ENCODE data around the gene CAPZB. TPM values are rescaled to one million over a fixed set of nuclear protein-coding genes. Genes with fewer than 3 reads are reported as not detected.

The CAPZB gene
- total RNA-seq, 6 experiments from 2014 or later = 565 to 646 (median 603) TPM

- Mint-ChIP-seq H3K36me3 (ENCODE audit: low read depth) (peaks cover 48% of the 10 kb centered on the region), H3K4me1 (ENCODE audit: low read depth) (peaks cover 93% of the 10 kb centered on the region), H3K27me3 (ENCODE audit: insufficient read depth) (peaks cover 7% of the 10 kb centered on the region), H3K27ac (peak overlapping the region; percentile 31), H3K9me3 (no peaks in the 10 kb centered on the region), H3K4me3 (no peak overlapping the region)
- no peak for DNase-seq
- TF ChIP-seq CTCF (IDR thresholded peaks at IDR 0.05) = no peak
Observed at GRCh38 chr1:19401535-19401889, 83.8 kb downstream of the CAPZB start.

GRCh38 chr1:19400875-19401534, 84.3 kb downstream of the CAPZB start:
- Mint-ChIP-seq H3K4me3 (0 out of 2 replicates have a peak overlapping the region, but pooled peaks have one; percentile 7), H3K36me3 (ENCODE audit: low read depth) (peaks cover 48% of the 10 kb centered on the region), H3K27ac (peak overlapping the region; percentile 70), H3K27me3 (ENCODE audit: insufficient read depth) (peaks cover 7% of the 10 kb centered on the region), H3K9me3 (no peaks in the 10 kb centered on the region), H3K4me1 (ENCODE audit: low read depth) (peaks cover 93% of the 10 kb centered on the region)
- no peak for DNase-seq
- no peak for TF ChIP-seq CTCF (IDR thresholded peaks at IDR 0.05)

- no peak for DNase-seq
- H3K27ac Mint-ChIP-seq = peak overlapping the region; percentile 70
- peaks cover 93% of the 10 kb centered on the region for H3K4me1 Mint-ChIP-seq (ENCODE audit: low read depth)
- H3K36me3 Mint-ChIP-seq (ENCODE audit: low read depth) = peaks cover 48% of the 10 kb centered on the region
- no peak overlapping the region for H3K4me3 Mint-ChIP-seq
- H3K9me3 Mint-ChIP-seq = no peaks in the 10 kb centered on the region
- no peak for TF ChIP-seq CTCF (IDR thresholded peaks at IDR 0.05)
- peaks cover 10% of the 10 kb centered on the region for H3K27me3 Mint-ChIP-seq (ENCODE audit: insufficient read depth)
Observed at GRCh38 chr1:19400192-19400611, 85.1 kb downstream of the CAPZB start.

DNA sequence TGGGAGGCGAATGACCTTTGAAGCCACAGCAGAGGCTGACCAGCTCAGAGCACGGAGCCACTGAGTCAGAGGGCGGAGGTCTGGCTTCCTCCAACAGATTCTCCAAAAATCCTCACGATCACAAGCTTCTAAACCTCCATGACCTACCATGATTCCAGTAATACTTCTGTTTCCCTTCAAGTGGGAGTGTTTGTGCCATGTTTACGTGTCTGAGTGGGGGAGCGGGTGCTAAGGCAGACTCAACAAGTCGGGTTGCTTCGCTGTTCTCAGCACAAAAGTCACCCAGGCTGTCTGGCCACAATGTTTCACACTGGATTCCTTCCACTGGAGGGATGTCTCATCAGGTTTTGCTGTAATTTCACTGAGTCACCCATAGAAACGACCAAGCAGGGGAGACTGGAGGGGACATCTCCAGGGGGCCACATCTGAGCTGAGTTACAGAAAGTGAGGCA, 87.0 kb downstream of the CAPZB start:
- Mint-ChIP-seq H3K4me3 (peak overlapping the region; percentile 66), H3K36me3 (ENCODE audit: low read depth) (peaks cover 47% of the 10 kb centered on the region), H3K27me3 (ENCODE audit: insufficient read depth) (peaks cover 7% of the 10 kb centered on the region), H3K9me3 (no peaks in the 10 kb centered on the region), H3K4me1 (ENCODE audit: low read depth) (peaks cover 89% of the 10 kb centered on the region), H3K27ac (peak overlapping the region; percentile 95)
- DNase-seq = peak; percentile 97
- TF ChIP-seq CTCF (IDR thresholded peaks at IDR 0.05) = peak; percentile 79

DNA sequence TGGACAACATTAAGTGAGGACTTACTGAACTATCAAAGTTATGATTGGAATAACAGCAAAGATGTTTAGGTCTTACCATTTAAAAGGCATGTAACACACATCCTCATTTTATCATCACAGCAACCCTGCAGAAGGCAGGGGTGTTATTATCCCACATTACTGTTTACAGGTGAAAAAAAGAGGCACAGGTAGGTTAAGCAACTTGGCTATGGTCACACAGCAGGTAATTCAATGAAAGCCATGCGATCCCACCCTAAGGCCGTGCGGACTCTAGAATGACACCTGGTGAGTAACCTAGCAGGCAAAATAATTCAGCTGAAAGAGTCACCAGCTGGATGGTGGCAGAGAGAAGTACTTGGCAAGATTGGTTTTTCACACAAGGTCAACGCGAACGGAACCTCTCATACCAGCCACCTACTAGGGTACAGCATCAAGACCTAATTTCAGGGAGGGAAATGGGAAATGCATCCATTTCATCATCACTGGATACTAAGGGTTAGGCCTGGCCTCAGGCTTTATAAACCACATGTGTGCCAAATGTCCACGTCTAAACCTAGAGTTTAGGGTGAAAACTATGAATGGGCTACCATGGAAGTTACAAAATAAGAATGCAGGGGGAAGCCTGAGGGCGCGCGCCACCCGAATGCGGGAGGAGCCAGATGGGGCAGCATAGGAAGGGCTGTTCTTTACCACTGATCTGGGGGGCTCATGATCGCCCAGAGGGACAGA, 88.0 kb downstream of the CAPZB start:
- H3K27ac Mint-ChIP-seq = peak overlapping the region; percentile 95
- H3K36me3 Mint-ChIP-seq (ENCODE audit: low read depth) = peaks cover 43% of the 10 kb centered on the region
- no peaks in the 10 kb centered on the region for H3K9me3 Mint-ChIP-seq
- TF ChIP-seq CTCF (IDR thresholded peaks at IDR 0.05) = no peak
- no peak for DNase-seq
- peaks cover 7% of the 10 kb centered on the region for H3K27me3 Mint-ChIP-seq (ENCODE audit: insufficient read depth)
- peak overlapping the region; percentile 66; the same call in 1 of the 2 replicates for H3K4me3 Mint-ChIP-seq
- H3K4me1 Mint-ChIP-seq (ENCODE audit: low read depth) = peaks cover 80% of the 10 kb centered on the region

All from HFFc6 (cell line).